Keratinocyte (primary cell): ENCODE results near the gene ARHGDIB. TPM values are rescaled to one million over a fixed set of nuclear protein-coding genes. Genes with fewer than 3 reads are reported as not detected.

Source experiments
- DNase-seq: peaks from one replicate; pipeline ENCODE4 v3.0.0-alpha.2; 2011; ENCODE audit warnings: low read depth, missing footprints, low spot score
- FAIRE-seq: peaks from 2 replicates; lab custom pipeline; 2011; peaks lifted over from hg19 to GRCh38; lab: Jason Lieb, UNC
- H2AFZ ChIP-seq: 2 replicates; pipeline ENCODE4 v1.6.0; 2012; ENCODE audit warnings: low read length, control low read depth, inconsistent platforms; ENCODE audit not compliant: control insufficient read depth
- H3K27ac ChIP-seq: 2 replicates; pipeline ENCODE4 v1.5.1; 2011; ENCODE audit warnings: low read length; ENCODE audit not compliant: control insufficient read depth, insufficient read depth
- H3K27me3 ChIP-seq: 3 replicates; pipeline ENCODE4 v1.6.0; 2011; ENCODE audit warnings: low read length; ENCODE audit not compliant: control insufficient read depth, insufficient read depth; ENCODE audit errors: extremely low read depth
- H3K36me3 ChIP-seq, 2 experiments: 2 replicates in 1 of 2; 3 replicates in 1 of 2; pipeline ENCODE4 v1.5.1; 2011; ENCODE audit warnings: low read length in 2 of 2, mild to moderate bottlenecking in 1 of 2; ENCODE audit not compliant: control insufficient read depth in 2 of 2, insufficient read depth in 2 of 2; ENCODE audit errors: extremely low read depth in 1 of 2
- H3K4me1 ChIP-seq: 3 replicates; pipeline ENCODE4 v1.5.1; 2011; ENCODE audit warnings: low read length; ENCODE audit not compliant: control insufficient read depth, insufficient read depth; ENCODE audit errors: extremely low read depth
- H3K4me2 ChIP-seq: 3 replicates; pipeline ENCODE4 v1.6.0; 2011; ENCODE audit warnings: low read depth, low read length; ENCODE audit not compliant: control insufficient read depth, insufficient read depth; ENCODE audit errors: extremely low read depth
- H3K4me3 ChIP-seq, 3 experiments: fragments of 200-600 bp in 1 of 3; sonication (generic) in 1 of 3; 2 replicates in 2 of 3; 3 replicates in 1 of 3; pipeline ENCODE4 v1.5.1; 2011 to 2016; ENCODE audit warnings: low read length in 3 of 3, mild to moderate bottlenecking in 3 of 3, control low read depth in 2 of 3, inconsistent platforms in 1 of 3, low read depth in 1 of 3, mixed read lengths in 1 of 3, mixed run types in 1 of 3, moderate library complexity in 1 of 3; ENCODE audit not compliant: control insufficient read depth in 2 of 3, insufficient read depth in 2 of 3; ENCODE audit errors: extremely low read depth in 1 of 3
- H3K79me2 ChIP-seq: 2 replicates; pipeline ENCODE4 v1.6.0; 2012; ENCODE audit warnings: low read length; ENCODE audit not compliant: control insufficient read depth, insufficient read depth
- H3K9ac ChIP-seq: 3 replicates; pipeline ENCODE4 v1.6.0; 2011; ENCODE audit warnings: low read length; ENCODE audit not compliant: control insufficient read depth, insufficient read depth; ENCODE audit errors: extremely low read depth
- H3K9me1 ChIP-seq: 3 replicates; pipeline ENCODE4 v1.6.0; 2011; ENCODE audit warnings: low read length; ENCODE audit not compliant: control insufficient read depth, insufficient read depth; ENCODE audit errors: extremely low read depth
- H3K9me3 ChIP-seq: 2 replicates; pipeline ENCODE4 v1.5.1; 2012; ENCODE audit warnings: low read depth, low read length; ENCODE audit not compliant: control insufficient read depth
- H4K20me1 ChIP-seq: 3 replicates; pipeline ENCODE4 v1.6.0; 2011; ENCODE audit warnings: low read length; ENCODE audit not compliant: control insufficient read depth, insufficient read depth; ENCODE audit errors: extremely low read depth
- CTCF ChIP-seq, 3 experiments: IDR thresholded peaks in 1 of 3; conservative IDR thresholded peaks in 1 of 3; optimal IDR thresholded peaks in 1 of 3; 2 replicates in 2 of 3; 3 replicates in 1 of 3; pipeline versions ENCODE3 to v1.5.1; 2011; ENCODE audit warnings: low read length in 3 of 3, mild to moderate bottlenecking in 3 of 3, moderate library complexity in 2 of 3, control low read depth in 1 of 3, inconsistent platforms in 1 of 3; ENCODE audit not compliant: insufficient read depth in 2 of 3; ENCODE audit errors: extremely low read depth in 1 of 3
- EZH2 ChIP-seq: IDR thresholded peaks from one replicate; pipeline ENCODE4 v1.6.1; 2012; ENCODE audit warnings: inconsistent platforms, mild to moderate bottlenecking, low read length, moderate library complexity
- dilution Hi-C: fragments of 300-500 bp; cut with MboI; formaldehyde crosslinking; loops from one replicate; pipeline ENCODE4 v1.7.0; 2020; ENCODE audit warnings: low sequenced_read_pairs; ENCODE audit not compliant: extremely low pct_ligation_motif_present
- polyA plus RNA-seq, 5 experiments: library from polyadenylated mRNA; depleted of rRNA in 3 of 5; stranded (reverse) in 3 of 5; stranded (forward) in 1 of 5; unstranded in 1 of 5; fragments of >200 nt; gene quantifications; 1 replicate in 1 of 5; 2 replicates in 3 of 5; 3 replicates in 1 of 5; pipeline versions ENCODE4 v1.2.1 to v1.2.3, GENCODE V29; 2011 to 2012; ENCODE audit warnings: missing spikeins in 2 of 5, low read depth in 1 of 5, low replicate concordance in 1 of 5

The ARHGDIB gene
- polyA plus RNA-seq, 1 donor (not counting 4 experiments of a cell fraction or from before 2014, with no cell fraction given): 164 TPM

GRCh38 chr12:14904854-14905253 is 56.5 kb downstream of the ARHGDIB start:
- H4K20me1 ChIP-seq: no peaks in the 10 kb centered on the region
- no peaks in the 10 kb centered on the region for H3K27me3 ChIP-seq
- TF ChIP-seq CTCF (optimal IDR thresholded peaks at IDR 0.05 in 1 of 3, IDR thresholded peaks at IDR 0.05 in 1 of 3, conservative IDR thresholded peaks at IDR 0.05 in 1 of 3; ENCODE audit: extremely low read depth in 1 of 3, insufficient read depth in 2 of 3, low read length in 3 of 3) (no peak), EZH2 (no peak)
- dilution Hi-C loops: no loop called here
- H3K36me3 ChIP-seq: no peaks in the 10 kb centered on the region
- no peaks in the 10 kb centered on the region for H3K9me3 ChIP-seq
- H3K4me3 ChIP-seq: peak overlapping the region in 2 of 3 experiments; percentile 9 to 19
- H3K27ac ChIP-seq: no peak overlapping the region
- no peaks in the 10 kb centered on the region for H3K9me1 ChIP-seq
- H2AFZ ChIP-seq: peak overlapping the region; percentile 79
- H3K9ac ChIP-seq: no peak overlapping the region
- FAIRE-seq: no peak
- H3K4me1 ChIP-seq: peaks cover 16% of the 10 kb centered on the region
- H3K79me2 ChIP-seq: no peaks in the 10 kb centered on the region
- DNase-seq: no peak
- H3K4me2 ChIP-seq: peak overlapping the region; percentile 55

GRCh38 chr12:14903386-14904098 is 57.9 kb downstream of the ARHGDIB start:
- no peak overlapping the region for H3K4me3 ChIP-seq
- H3K9me1 ChIP-seq: no peaks in the 10 kb centered on the region
- no peaks in the 10 kb centered on the region for H3K79me2 ChIP-seq
- FAIRE-seq (no peak), DNase-seq (no peak)
- H3K4me2 ChIP-seq: no peak overlapping the region
- H3K36me3 ChIP-seq: no peaks in the 10 kb centered on the region
- no peak overlapping the region for H2AFZ ChIP-seq
- TF ChIP-seq CTCF (optimal IDR thresholded peaks at IDR 0.05 in 1 of 3, IDR thresholded peaks at IDR 0.05 in 1 of 3, conservative IDR thresholded peaks at IDR 0.05 in 1 of 3; ENCODE audit: extremely low read depth in 1 of 3, insufficient read depth in 2 of 3, low read length in 3 of 3) (no peak), EZH2 (no peak)
- no peaks in the 10 kb centered on the region for H3K27me3 ChIP-seq
- H3K4me1 ChIP-seq: peaks cover 10% of the 10 kb centered on the region
- H3K9me3 ChIP-seq: no peaks in the 10 kb centered on the region
- dilution Hi-C loops: no loop called here
- no peaks in the 10 kb centered on the region for H4K20me1 ChIP-seq
- H3K27ac ChIP-seq: no peak overlapping the region
- H3K9ac ChIP-seq: no peak overlapping the region
